GM12878 (cell line): ENCODE data around the gene KCNK5. TPM values are rescaled to one million over a fixed set of nuclear protein-coding genes. Genes with fewer than 3 reads are reported as not detected.

Experiments
- ATAC-seq: fragments of 200-7000 bp; cut with Tn5 transposase; 3 replicates; pipeline ENCODE4 v1.9.1; 2020; ENCODE audit warnings: mild to moderate bottlenecking, moderate library complexity
- BruUV-seq: library from RNA; stranded (reverse); fragments of 400-500 nt; replicated peaks from 2 replicates; lab custom pipeline; 2021; lab: Mats Ljungman, UMichigan
- CTCF ChIA-PET: fragments of 300-600 bp; sonication (Branson Sonifier 250); formaldehyde crosslinking; extraction: SDS; loops from one replicate; lab custom pipeline; 2021; ENCODE audit warnings: inconsistent platforms; lab: Yijun Ruan, JAX
- POLR2A ChIA-PET: fragments of 350-600 bp; formaldehyde crosslinking; extraction: SDS; loops from one replicate; lab custom pipeline; 2021; ENCODE audit warnings: inconsistent platforms; lab: Charles Lee
- RAD21 ChIA-PET: fragments of 300-600 bp; sonication (Branson Sonifier 250); formaldehyde crosslinking; loops from one replicate; lab custom pipeline; 2023; ENCODE audit warnings: antibody characterized with exemption; ENCODE audit not compliant: unreplicated experiment; lab: Charles Lee
- SMC1A ChIA-PET: fragments of 300-600 bp; sonication (Branson Sonifier 250); formaldehyde crosslinking; loops from one replicate; lab custom pipeline; 2023; ENCODE audit not compliant: unreplicated experiment, uncharacterized antibody; lab: Charles Lee
- DNase-seq: peaks from one replicate; pipeline ENCODE4 v3.0.0-alpha.2; 2011; ENCODE audit warnings: low read depth, low spot score
- FAIRE-seq: peaks from 3 replicates; lab custom pipeline; 2011; peaks lifted over from hg19 to GRCh38; lab: Jason Lieb, UNC
- H2AFZ ChIP-seq: 2 replicates; pipeline ENCODE4 v1.6.0; 2011; ENCODE audit warnings: low read depth, low read length, control low read depth; ENCODE audit not compliant: control insufficient read depth
- H3K27ac ChIP-seq: 2 replicates; pipeline ENCODE4 v1.5.1; 2011; ENCODE audit warnings: control low read depth; ENCODE audit not compliant: control insufficient read depth, insufficient read depth
- H3K27me3 ChIP-seq, 2 experiments: replicated peaks in 1 of 2; 2 replicates each; pipeline versions ENCODE4 v1.6.0 to v1.6.1; 2011; ENCODE audit warnings: low read length in 1 of 2; ENCODE audit not compliant: control insufficient read depth in 2 of 2, insufficient read depth in 2 of 2
- H3K36me3 ChIP-seq, 2 experiments: 2 replicates each; pipeline ENCODE4 v1.5.1; 2011; ENCODE audit warnings: low read length in 1 of 2; ENCODE audit not compliant: control insufficient read depth in 2 of 2, insufficient read depth in 2 of 2
- H3K4me1 ChIP-seq: 2 replicates; pipeline ENCODE4 v1.6.1; 2011; ENCODE audit warnings: mild to moderate bottlenecking, low read length, moderate library complexity, mixed read lengths; ENCODE audit not compliant: control insufficient read depth, insufficient read depth
- H3K4me2 ChIP-seq: 2 replicates; pipeline ENCODE4 v1.6.0; 2011; ENCODE audit warnings: control low read depth; ENCODE audit not compliant: control insufficient read depth, insufficient read depth
- H3K4me3 ChIP-seq: fragments of 200-600 bp; sonication (generic); 2 replicates; pipeline ENCODE4 v1.5.1; 2016
- H3K79me2 ChIP-seq: 2 replicates; pipeline ENCODE4 v1.6.0; 2011; ENCODE audit warnings: low read length; ENCODE audit not compliant: control insufficient read depth, insufficient read depth
- H3K9ac ChIP-seq: 2 replicates; pipeline ENCODE4 v1.8.0; 2011; ENCODE audit warnings: low read length, control low read depth, mixed read lengths; ENCODE audit not compliant: control insufficient read depth, insufficient read depth
- H3K9me3 ChIP-seq: replicated peaks from 3 replicates; pipeline ENCODE4 v1.5.1; 2011; ENCODE audit warnings: mild to moderate bottlenecking, low read length; ENCODE audit not compliant: control insufficient read depth, insufficient read depth
- H4K20me1 ChIP-seq: 2 replicates; pipeline ENCODE4 v1.6.0; 2011; ENCODE audit not compliant: control insufficient read depth, insufficient read depth
- HCFC1 ChIP-seq: fragments of 150-350 bp; IDR thresholded peaks from 2 replicates; pipeline ENCODE4 v1.6.1; 2014; ENCODE audit warnings: low read length
- IRF5 ChIP-seq: fragments of 450-650 bp; IDR thresholded peaks from 2 replicates; pipeline ENCODE4 v1.6.1; 2017; ENCODE audit warnings: borderline replicate concordance
- MEF2A ChIP-seq: IDR thresholded peaks from 2 replicates; pipeline ENCODE4 v1.6.1; 2011; ENCODE audit warnings: low read depth, mild to moderate bottlenecking, low read length, moderate library complexity; ENCODE audit not compliant: insufficient read depth
- MTA2 ChIP-seq: fragments of 450-650 bp; IDR thresholded peaks from 2 replicates; pipeline ENCODE4 v1.6.1; 2016; ENCODE audit warnings: low read depth, mild to moderate bottlenecking, moderate library complexity
- PBX3 ChIP-seq: IDR thresholded peaks from 2 replicates; pipeline ENCODE4 v1.6.1; 2011; ENCODE audit warnings: mild to moderate bottlenecking, low read depth, low read length, moderate library complexity; ENCODE audit not compliant: insufficient replicate concordance
- POLR2A ChIP-seq: IDR thresholded peaks from 2 replicates; pipeline ENCODE4 v1.6.1; 2011; ENCODE audit warnings: low read depth, mild to moderate bottlenecking, low read length
- RAD21 ChIP-seq: IDR thresholded peaks from 2 replicates; pipeline ENCODE4 v1.6.1; 2011; ENCODE audit warnings: mild to moderate bottlenecking, low read depth, low read length, moderate library complexity; ENCODE audit not compliant: insufficient read depth
- RCOR1 ChIP-seq: conservative IDR thresholded peaks from 2 replicates; pipeline ENCODE4 v1.6.1; 2012; ENCODE audit warnings: low read depth, low read length, improper control_type of control experiment
- SUPT20H ChIP-seq: IDR thresholded peaks from 2 replicates; pipeline ENCODE4 v1.6.1; 2011; ENCODE audit warnings: low read depth, mild to moderate bottlenecking, low read length, moderate library complexity, borderline replicate concordance; ENCODE audit not compliant: control insufficient read depth
- TCF12 ChIP-seq: IDR thresholded peaks from 2 replicates; pipeline ENCODE4 v1.6.1; 2011; ENCODE audit warnings: low read depth, mild to moderate bottlenecking, low read length
- YY1 ChIP-seq: IDR thresholded peaks from 2 replicates; pipeline ENCODE4 v1.6.1; 2011; ENCODE audit warnings: low read depth, mild to moderate bottlenecking, low read length
- ZNF274 ChIP-seq: IDR thresholded peaks from one replicate; pipeline ENCODE4 v1.8.0; 2011; ENCODE audit not compliant: insufficient read length, insufficient read depth
- WGBS: methylation state at CpG from one replicate; pipeline ENCODE4 v1.1.6; 2016; ENCODE audit warnings: low lambda C conversion rate; ENCODE audit not compliant: insufficient replicate concordance, insufficient coverage; ENCODE audit errors: missing lambda C conversion rate; 5-methylcytosine and 5-hydroxymethylcytosine counted together
- in situ Hi-C: fragments of 300-500 bp; cut with MboI; formaldehyde crosslinking; loops from 9 replicates; pipeline ENCODE4 v1.14.3; 2018; ENCODE audit warnings: mixed read lengths
- intact Hi-C: fragments of 100-400 bp; cut with micrococcal nuclease; formaldehyde crosslinking; loops from one replicate; pipeline ENCODE4 v1.14.2; 2022; ENCODE audit not compliant: unreplicated experiment
- polyA plus RNA-seq, 11 experiments: library from polyadenylated mRNA; depleted of rRNA in 4 of 11; unstranded in 6 of 11; stranded (reverse) in 5 of 11; fragments of >200 nt; fragmentation: Nextera tagmentation in 4 of 11; fragmentation: Illumina TruSeq in 1 of 11; extraction: Ambion mirVana in 4 of 11; extraction: Trizol in 1 of 11; gene quantifications; 1 replicate in 1 of 11; 2 replicates in 10 of 11; pipeline versions ENCODE4 v1.2.1 to v1.2.3, GENCODE V29; 2011 to 2016; ENCODE audit warnings: inconsistent platforms in 2 of 11, missing spikeins in 2 of 11, low read depth in 1 of 11
- total RNA-seq, 4 experiments: library from RNA; depleted of rRNA in 3 of 4; stranded (reverse); fragments of >200 nt in 3 of 4; fragmentation: Illumina TruSeq in 1 of 4; extraction: Trizol in 1 of 4; gene quantifications; 2 replicates each; pipeline versions ENCODE4 v1.2.1 to v1.2.3, GENCODE V29; 2013 to 2021
- TF ChIP-seq, protein P1 (sequence below): fragments of 450-650 bp; formaldehyde crosslinking; IDR thresholded peaks from 2 replicates; pipeline ENCODE4 v1.4.0; 2020; ENCODE audit warnings: mild to moderate bottlenecking, moderate library complexity

KCNK5 gene
- total and polyA plus RNA-seq, 10 of the 15 experiments (the other 5 are each of a cell fraction or from before 2014, with no cell fraction given): 0.11 to 4.2 (median 2.1) TPM

- SMC1A ChIA-PET: no interaction called here
- Histone ChIP-seq H3K4me1 (peaks cover 13% of the 10 kb centered on the region), H3K4me3 (no peak overlapping the region), H3K36me3 (no peaks in the 10 kb centered on the region), H2AFZ (no peak overlapping the region), H3K9me3 (no peaks in the 10 kb centered on the region), H4K20me1 (no peaks in the 10 kb centered on the region), H3K27ac (no peak overlapping the region), H3K4me2 (no peak overlapping the region), H3K9ac (no peak overlapping the region), H3K27me3 (no peaks in the 10 kb centered on the region; a peak in 1 of 4 replicates), H3K79me2 (no peaks in the 10 kb centered on the region)
- POLR2A ChIA-PET: no interaction called here
- TF ChIP-seq TCF12 (no peak), MTA2 (no peak), YY1 (no peak), RCOR1 (no peak), HCFC1 (no peak), POLR2A (no peak), SUPT20H (no peak), PBX3 (no peak), ZNF274 (no peak), RAD21 (no peak), IRF5 (no peak), MEF2A (no peak)
- TF ChIP-seq, protein P1, sequence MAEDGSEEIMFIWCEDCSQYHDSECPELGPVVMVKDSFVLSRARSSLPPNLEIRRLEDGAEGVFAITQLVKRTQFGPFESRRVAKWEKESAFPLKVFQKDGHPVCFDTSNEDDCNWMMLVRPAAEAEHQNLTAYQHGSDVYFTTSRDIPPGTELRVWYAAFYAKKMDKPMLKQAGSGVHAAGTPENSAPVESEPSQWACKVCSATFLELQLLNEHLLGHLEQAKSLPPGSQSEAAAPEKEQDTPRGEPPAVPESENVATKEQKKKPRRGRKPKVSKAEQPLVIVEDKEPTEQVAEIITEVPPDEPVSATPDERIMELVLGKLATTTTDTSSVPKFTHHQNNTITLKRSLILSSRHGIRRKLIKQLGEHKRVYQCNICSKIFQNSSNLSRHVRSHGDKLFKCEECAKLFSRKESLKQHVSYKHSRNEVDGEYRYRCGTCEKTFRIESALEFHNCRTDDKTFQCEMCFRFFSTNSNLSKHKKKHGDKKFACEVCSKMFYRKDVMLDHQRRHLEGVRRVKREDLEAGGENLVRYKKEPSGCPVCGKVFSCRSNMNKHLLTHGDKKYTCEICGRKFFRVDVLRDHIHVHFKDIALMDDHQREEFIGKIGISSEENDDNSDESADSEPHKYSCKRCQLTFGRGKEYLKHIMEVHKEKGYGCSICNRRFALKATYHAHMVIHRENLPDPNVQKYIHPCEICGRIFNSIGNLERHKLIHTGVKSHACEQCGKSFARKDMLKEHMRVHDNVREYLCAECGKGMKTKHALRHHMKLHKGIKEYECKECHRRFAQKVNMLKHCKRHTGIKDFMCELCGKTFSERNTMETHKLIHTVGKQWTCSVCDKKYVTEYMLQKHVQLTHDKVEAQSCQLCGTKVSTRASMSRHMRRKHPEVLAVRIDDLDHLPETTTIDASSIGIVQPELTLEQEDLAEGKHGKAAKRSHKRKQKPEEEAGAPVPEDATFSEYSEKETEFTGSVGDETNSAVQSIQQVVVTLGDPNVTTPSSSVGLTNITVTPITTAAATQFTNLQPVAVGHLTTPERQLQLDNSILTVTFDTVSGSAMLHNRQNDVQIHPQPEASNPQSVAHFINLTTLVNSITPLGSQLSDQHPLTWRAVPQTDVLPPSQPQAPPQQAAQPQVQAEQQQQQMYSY: no peak
- ATAC-seq (no peak), FAIRE-seq (no peak), DNase-seq (no peak)
- CTCF ChIA-PET: interaction anchor here (2.3 kb wide), 1 partner anchor 21 kb away, joined by 6 read pairs; no protein-coding TSS in a partner anchor
- in situ Hi-C loops (no loop called here), intact Hi-C loops (no loop called here)
- RAD21 ChIA-PET: interaction anchor here (1.2 kb wide), 1 partner anchor 8 kb away, joined by 6 read pairs; no protein-coding TSS in a partner anchor
- no TSS peak for BruUV-seq
- WGBS: 45% methylated on average over 10 of the region's 10 CpGs
Measured at GRCh38 chr6:39211183-39211582, 18.1 kb downstream of the KCNK5 start.
